H1 (cell line): ENCODE results near the gene SRXN1. TPM values are rescaled to one million over a fixed set of nuclear protein-coding genes. Genes with fewer than 3 reads are reported as not detected.

ENCODE experiments used
- EZH2 ChIP-seq: fragments of 200-600 bp; sonication (generic); IDR thresholded peaks from 2 replicates; pipeline ENCODE4 v1.7.1; 2012; ENCODE audit warnings: low read depth, mild to moderate bottlenecking, moderate library complexity, low read length, inconsistent platforms; ENCODE audit not compliant: severe bottlenecking
- GTF2F1 ChIP-seq: IDR thresholded peaks from 2 replicates; pipeline ENCODE4 v1.6.1; 2012; ENCODE audit warnings: low read depth, low read length, improper control_type of control experiment, borderline replicate concordance
- HDAC2 ChIP-seq, 2 experiments: fragments of 300-600 bp in 1 of 2; sonication (generic) in 1 of 2; IDR thresholded peaks; 2 replicates each; pipeline ENCODE4 v1.6.1; 2011 to 2012; ENCODE audit warnings: low read depth in 2 of 2, low read length in 2 of 2, mild to moderate bottlenecking in 2 of 2, moderate library complexity in 2 of 2, borderline replicate concordance in 1 of 2, inconsistent platforms in 1 of 2
- JUN ChIP-seq: IDR thresholded peaks from 2 replicates; pipeline ENCODE4 v1.6.1; 2011; ENCODE audit warnings: low read depth, mild to moderate bottlenecking, improper control_type of control experiment, low read length
- SAP30 ChIP-seq: fragments of 300-600 bp; sonication (generic); IDR thresholded peaks from 2 replicates; pipeline ENCODE4 v1.7.1; 2012; ENCODE audit warnings: low read length, moderate library complexity, mild to moderate bottlenecking, inconsistent platforms; ENCODE audit not compliant: insufficient read depth, insufficient replicate concordance
- polyA plus RNA-seq, 7 experiments: library from polyadenylated mRNA; depleted of rRNA in 3 of 7; stranded (reverse) in 5 of 7; unstranded in 2 of 7; fragments of >200 nt in 5 of 7; fragments of 200-250 nt in 2 of 7; gene quantifications; 1 replicate in 5 of 7; 2 replicates in 1 of 7; 4 replicates in 1 of 7; pipeline versions ENCODE4 v1.2.1 to v1.2.3, GENCODE V29; 2011 to 2013; ENCODE audit warnings: missing spikeins in 2 of 7, mixed read lengths in 2 of 7
- total RNA-seq: library from RNA; stranded (reverse); fragmentation: NEBNext Ultra II Directional; extraction: Animal tissue kit (Norgen Biotek cat#: 25700); gene quantifications from 2 replicates; pipeline ENCODE4 v1.2.1, GENCODE V29; 2021

SRXN1 gene
- total and polyA plus RNA-seq, 2 of the 8 experiments (the other 6 are each of a cell fraction or from before 2014, with no cell fraction given), result 12.2 to 15.8 TPM

DNA sequence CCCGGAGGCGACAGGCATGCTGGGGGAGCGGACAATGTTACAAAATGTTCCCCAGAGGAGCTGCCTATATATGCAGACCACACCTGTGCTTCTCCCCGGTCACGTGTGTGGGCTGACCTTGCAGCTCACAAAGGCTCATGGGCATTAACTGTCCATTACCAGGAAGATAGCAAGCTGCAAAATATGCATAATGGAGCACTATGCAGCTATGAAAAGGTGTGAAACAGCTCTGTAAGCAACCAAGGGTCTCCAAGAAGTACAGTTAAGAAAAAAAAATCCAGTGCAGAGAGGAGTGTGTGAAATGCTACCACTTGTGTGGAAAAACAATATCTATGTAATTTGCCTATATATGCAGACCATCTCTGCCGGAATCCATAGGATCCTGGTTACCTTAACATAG is 52.3 kb downstream of the SRXN1 start (continued):
- TF ChIP-seq JUN (no peak), HDAC2 (IDR thresholded peaks at IDR 0.05; ENCODE audit: borderline replicate concordance in 1 of 2, low read depth in 2 of 2, low read length in 2 of 2) (no peak), EZH2 (no peak), SAP30 (no peak), GTF2F1 (no peak)
- TF ChIP-seq, all 59 proteins: peak for 0
